ENCODE results near the gene SLC38A11.

DNA sequence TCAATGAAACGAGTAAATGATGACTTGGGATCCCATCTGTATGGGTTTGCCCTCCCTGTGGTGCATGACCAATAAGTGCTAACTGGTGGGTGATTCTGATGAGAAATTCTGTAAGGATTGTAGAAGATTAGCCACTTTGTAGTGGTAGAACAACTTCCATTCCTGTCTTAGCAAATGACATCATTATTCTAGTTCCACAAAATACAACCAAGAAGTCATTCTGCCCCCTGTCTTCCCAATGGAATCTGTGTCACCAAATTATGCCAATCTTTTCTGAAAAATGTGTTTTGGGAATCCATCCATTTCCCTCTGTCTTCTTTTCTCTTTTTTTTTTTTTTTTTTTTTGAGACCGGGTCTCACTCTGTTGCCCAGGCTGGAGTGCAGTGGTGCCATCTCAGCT, 48.4 kb downstream of the SLC38A11 start:
- TF ChIP-seq, protein P1, sequence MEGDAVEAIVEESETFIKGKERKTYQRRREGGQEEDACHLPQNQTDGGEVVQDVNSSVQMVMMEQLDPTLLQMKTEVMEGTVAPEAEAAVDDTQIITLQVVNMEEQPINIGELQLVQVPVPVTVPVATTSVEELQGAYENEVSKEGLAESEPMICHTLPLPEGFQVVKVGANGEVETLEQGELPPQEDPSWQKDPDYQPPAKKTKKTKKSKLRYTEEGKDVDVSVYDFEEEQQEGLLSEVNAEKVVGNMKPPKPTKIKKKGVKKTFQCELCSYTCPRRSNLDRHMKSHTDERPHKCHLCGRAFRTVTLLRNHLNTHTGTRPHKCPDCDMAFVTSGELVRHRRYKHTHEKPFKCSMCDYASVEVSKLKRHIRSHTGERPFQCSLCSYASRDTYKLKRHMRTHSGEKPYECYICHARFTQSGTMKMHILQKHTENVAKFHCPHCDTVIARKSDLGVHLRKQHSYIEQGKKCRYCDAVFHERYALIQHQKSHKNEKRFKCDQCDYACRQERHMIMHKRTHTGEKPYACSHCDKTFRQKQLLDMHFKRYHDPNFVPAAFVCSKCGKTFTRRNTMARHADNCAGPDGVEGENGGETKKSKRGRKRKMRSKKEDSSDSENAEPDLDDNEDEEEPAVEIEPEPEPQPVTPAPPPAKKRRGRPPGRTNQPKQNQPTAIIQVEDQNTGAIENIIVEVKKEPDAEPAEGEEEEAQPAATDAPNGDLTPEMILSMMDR (IDR thresholded peaks at IDR 0.05), result no peak
- no peak for TF ChIP-seq SIN3A (IDR thresholded peaks at IDR 0.05; ENCODE audit: borderline replicate concordance, insufficient read depth, low read depth, low read length)
- TF ChIP-seq POLR2AphosphoS5 (IDR thresholded peaks at IDR 0.05; ENCODE audit: low read depth, low read length), result no peak
